Breast epithelium (tissue), 4 donors: ENCODE measurements around the gene FETUB. TPM values are rescaled to one million over a fixed set of nuclear protein-coding genes. Genes with fewer than 3 reads are reported as not detected.

Experiments
- DNase-seq, 2 donors: peaks; one replicate each; pipeline ENCODE4 v3.0.0-alpha.2; 2019; ENCODE audit warnings: low spot score in 2 of 2
- H3K27ac ChIP-seq, 2 donors: fragments of 200-600 bp; sonication (generic) in 1 of 2; one replicate each; pipeline ENCODE4 v1.5.1; 2016 to 2019; ENCODE audit warnings: mild to moderate bottlenecking in 1 of 2
- H3K27me3 ChIP-seq, 2 donors: fragments of 200-600 bp; sonication (generic) in 1 of 2; one replicate each; pipeline versions ENCODE4 v1.5.1 to v1.6.0; 2017 to 2019; ENCODE audit warnings: control low read depth in 1 of 2, mild to moderate bottlenecking in 1 of 2
- H3K36me3 ChIP-seq: fragments of 200-600 bp; one replicate; pipeline ENCODE4 v1.5.1; 2019
- H3K4me1 ChIP-seq, 2 donors: fragments of 200-600 bp; sonication (generic); one replicate each; pipeline ENCODE4 v1.5.1; 2016 to 2019; ENCODE audit warnings: control low read depth in 1 of 2
- H3K4me3 ChIP-seq, 3 donors: fragments of 200-600 bp; sonication (generic); 1 replicate in 2 of 3; 2 replicates in 1 of 3; pipeline ENCODE4 v1.5.1; 2016 to 2019; ENCODE audit warnings: mild to moderate bottlenecking in 3 of 3, moderate library complexity in 2 of 3
- H3K9me3 ChIP-seq, 2 donors: fragments of 200-600 bp; sonication (generic) in 1 of 2; one replicate each; pipeline ENCODE4 v1.5.1; 2016 to 2019; ENCODE audit warnings: control low read depth in 1 of 2
- POLR2A ChIP-seq: fragments of 450-650 bp; IDR thresholded peaks from one replicate; pipeline ENCODE4 v1.6.1; 2016; ENCODE audit warnings: antibody characterized with exemption, mild to moderate bottlenecking, moderate library complexity
- POLR2AphosphoS5 ChIP-seq, 3 donors: sonication (generic); formaldehyde crosslinking; IDR thresholded peaks; one replicate each; pipeline ENCODE4 v1.6.1; 2017; ENCODE audit warnings: antibody characterized with exemption in 3 of 3
- intact Hi-C: fragments of 100-400 bp; cut with DNase I; formaldehyde crosslinking; loops from one replicate; pipeline ENCODE4 v1.15.1; 2023; ENCODE audit warnings: low total_unique reads
- total RNA-seq, 3 donors: library from RNA; depleted of rRNA; stranded (reverse); fragments of >200 nt; gene quantifications; one replicate each; pipeline ENCODE4 v1.1.0, GENCODE V29; 2016
- TF ChIP-seq, protein P1 (sequence below), 3 donors: fragments of 450-650 bp; IDR thresholded peaks; one replicate each; pipeline ENCODE4 v1.5.1; 2016 to 2017; ENCODE audit warnings: antibody characterized with exemption in 3 of 3, mild to moderate bottlenecking in 3 of 3, moderate library complexity in 3 of 3

FETUB gene
- total RNA-seq, 3 donors from 2014 or later: not detected

DNA sequence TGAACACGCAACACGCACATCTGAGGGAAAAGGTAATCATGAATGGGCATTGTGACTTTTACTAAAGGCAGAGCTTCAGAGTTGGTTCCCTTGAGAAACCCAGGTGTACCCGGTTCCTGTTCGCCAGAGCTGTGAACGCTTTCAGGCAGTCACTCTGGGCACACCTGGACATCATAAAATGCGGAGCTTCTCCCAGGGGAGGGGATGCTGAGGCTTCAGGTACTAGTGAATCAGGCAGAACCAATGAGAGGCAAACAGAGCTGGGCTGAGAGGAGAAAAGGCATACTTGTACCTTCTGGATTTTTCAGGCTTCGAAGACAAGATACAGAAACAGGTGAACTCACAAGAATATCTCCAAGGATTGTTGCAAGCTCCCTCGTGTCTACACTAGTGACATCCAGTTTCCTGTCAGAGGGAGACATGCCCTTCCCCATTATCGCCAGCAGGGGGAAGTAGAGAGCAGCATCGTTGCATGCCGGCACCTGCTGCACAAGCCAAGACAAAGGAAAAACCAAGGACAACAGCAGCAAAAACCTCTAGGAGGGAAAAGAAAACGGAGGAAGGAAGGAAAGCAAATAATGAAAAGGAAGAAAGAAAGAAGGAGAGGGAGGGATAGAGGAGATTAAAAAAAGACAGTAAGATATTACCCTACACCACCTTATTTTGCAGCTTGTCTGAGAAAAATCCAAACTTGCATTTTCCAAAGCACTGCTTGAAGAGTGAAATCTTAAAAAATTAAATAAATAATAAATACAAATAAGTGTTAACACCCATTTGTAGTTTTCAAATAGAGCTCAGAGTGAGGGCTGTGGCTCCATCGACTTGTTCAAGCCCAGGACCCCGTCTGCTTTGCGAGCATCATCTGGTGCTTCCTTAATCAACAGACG lies 25.4 kb upstream of the FETUB start:
- H3K27ac ChIP-seq: no peak overlapping the region
- H3K9me3 ChIP-seq: no peaks in the 10 kb centered on the region
- TF ChIP-seq, protein P1, sequence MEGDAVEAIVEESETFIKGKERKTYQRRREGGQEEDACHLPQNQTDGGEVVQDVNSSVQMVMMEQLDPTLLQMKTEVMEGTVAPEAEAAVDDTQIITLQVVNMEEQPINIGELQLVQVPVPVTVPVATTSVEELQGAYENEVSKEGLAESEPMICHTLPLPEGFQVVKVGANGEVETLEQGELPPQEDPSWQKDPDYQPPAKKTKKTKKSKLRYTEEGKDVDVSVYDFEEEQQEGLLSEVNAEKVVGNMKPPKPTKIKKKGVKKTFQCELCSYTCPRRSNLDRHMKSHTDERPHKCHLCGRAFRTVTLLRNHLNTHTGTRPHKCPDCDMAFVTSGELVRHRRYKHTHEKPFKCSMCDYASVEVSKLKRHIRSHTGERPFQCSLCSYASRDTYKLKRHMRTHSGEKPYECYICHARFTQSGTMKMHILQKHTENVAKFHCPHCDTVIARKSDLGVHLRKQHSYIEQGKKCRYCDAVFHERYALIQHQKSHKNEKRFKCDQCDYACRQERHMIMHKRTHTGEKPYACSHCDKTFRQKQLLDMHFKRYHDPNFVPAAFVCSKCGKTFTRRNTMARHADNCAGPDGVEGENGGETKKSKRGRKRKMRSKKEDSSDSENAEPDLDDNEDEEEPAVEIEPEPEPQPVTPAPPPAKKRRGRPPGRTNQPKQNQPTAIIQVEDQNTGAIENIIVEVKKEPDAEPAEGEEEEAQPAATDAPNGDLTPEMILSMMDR (IDR thresholded peaks at IDR 0.05): peak; percentile 87 to 96 (median 87)
- TF ChIP-seq POLR2A (no peak), POLR2AphosphoS5 (IDR thresholded peaks at IDR 0.05) (no peak)
- no peaks in the 10 kb centered on the region for H3K36me3 ChIP-seq
- H3K4me1 ChIP-seq: no peaks in the 10 kb centered on the region
- DNase-seq: peak; percentile 62 to 76
- intact Hi-C loops: no loop called here
- H3K4me3 ChIP-seq: no peak overlapping the region
- H3K27me3 ChIP-seq: peaks cover 0 to 10% of the 10 kb centered on the region in 2 donors

DNA sequence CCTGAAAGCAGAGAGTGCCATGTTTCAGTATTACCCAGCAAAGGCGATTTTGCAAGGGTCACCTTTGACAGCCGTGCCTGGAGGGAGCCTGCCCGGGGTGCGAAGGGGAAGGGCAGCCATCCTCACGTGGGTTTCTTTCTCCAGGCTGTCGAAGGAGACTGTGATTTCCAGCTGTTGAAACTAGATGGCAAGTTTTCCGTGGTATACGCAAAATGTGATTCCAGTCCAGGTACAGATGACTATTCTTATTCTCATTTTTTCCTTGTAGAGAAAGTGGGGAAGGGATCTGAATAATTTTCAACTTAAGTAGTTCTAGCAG lies 23.9 kb upstream of the FETUB start:
- no peak overlapping the region for H3K27ac ChIP-seq
- DNase-seq: no peak
- no peaks in the 10 kb centered on the region for H3K4me1 ChIP-seq
- intact Hi-C loops: no loop called here
- TF ChIP-seq POLR2A: no peak
- TF ChIP-seq POLR2AphosphoS5 (IDR thresholded peaks at IDR 0.05): no peak
- TF ChIP-seq, protein P1 (IDR thresholded peaks at IDR 0.05): no peak
- no peaks in the 10 kb centered on the region for H3K36me3 ChIP-seq
- H3K4me3 ChIP-seq: no peak overlapping the region
- peaks cover 0 to 14% of the 10 kb centered on the region in 2 donors for H3K27me3 ChIP-seq
- H3K9me3 ChIP-seq: no peaks in the 10 kb centered on the region

DNA sequence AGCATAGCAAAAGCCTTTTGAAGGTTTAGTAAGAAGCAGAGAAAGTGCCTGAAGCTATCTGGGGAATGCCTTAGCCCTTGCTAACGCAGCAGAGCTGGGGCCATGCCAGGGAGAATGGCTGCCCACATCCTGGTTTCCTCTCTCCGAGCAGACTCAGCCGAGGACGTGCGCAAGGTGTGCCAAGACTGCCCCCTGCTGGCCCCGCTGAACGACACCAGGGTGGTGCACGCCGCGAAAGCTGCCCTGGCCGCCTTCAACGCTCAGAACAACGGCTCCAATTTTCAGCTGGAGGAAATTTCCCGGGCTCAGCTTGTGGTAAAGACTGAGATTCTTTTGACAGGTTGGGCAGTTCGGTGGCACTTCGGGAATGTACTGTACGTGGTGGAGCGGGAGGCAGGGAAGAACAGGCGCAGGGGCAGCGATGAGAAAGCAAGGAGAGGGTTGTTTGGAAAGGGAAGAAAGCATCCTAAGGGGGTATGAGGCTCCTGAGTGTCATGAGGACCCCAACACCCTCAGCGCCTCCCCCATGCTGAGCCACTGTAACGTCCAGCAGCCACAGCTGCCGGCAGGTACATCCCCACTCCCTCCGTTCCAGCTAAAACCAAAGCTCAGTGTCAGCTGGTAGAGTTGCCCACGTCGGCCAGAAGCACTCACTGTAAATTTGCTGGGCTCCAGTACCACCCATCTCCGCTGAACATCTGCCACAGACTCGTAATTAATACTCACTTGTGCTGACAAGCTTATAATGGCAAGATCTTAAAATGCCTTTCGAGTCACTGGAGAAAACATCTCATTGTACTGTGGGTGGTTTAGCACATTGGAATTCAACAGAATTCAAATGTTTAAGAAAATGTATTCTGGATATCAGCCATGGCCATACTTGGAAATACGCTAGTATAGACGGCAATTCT lies 22.9 kb upstream of the FETUB start:
- intact Hi-C loops: no loop called here
- Histone ChIP-seq H3K4me3 (peak overlapping the region in 2 of 3 donors; percentile 27 to 52), H3K36me3 (no peaks in the 10 kb centered on the region), H3K27me3 (peaks cover 0 to 14% of the 10 kb centered on the region in 2 donors), H3K27ac (peak overlapping the region; percentile 23 to 46), H3K4me1 (no peaks in the 10 kb centered on the region), H3K9me3 (no peaks in the 10 kb centered on the region)
- TF ChIP-seq, protein P1 (IDR thresholded peaks at IDR 0.05): peak; percentile 77 to 92 (median 79)
- TF ChIP-seq POLR2A: no peak
- peak in 2 of 3 donors; percentile 31 to 65 for TF ChIP-seq POLR2AphosphoS5 (IDR thresholded peaks at IDR 0.05)
- DNase-seq: peak; percentile 92 to 94

DNA sequence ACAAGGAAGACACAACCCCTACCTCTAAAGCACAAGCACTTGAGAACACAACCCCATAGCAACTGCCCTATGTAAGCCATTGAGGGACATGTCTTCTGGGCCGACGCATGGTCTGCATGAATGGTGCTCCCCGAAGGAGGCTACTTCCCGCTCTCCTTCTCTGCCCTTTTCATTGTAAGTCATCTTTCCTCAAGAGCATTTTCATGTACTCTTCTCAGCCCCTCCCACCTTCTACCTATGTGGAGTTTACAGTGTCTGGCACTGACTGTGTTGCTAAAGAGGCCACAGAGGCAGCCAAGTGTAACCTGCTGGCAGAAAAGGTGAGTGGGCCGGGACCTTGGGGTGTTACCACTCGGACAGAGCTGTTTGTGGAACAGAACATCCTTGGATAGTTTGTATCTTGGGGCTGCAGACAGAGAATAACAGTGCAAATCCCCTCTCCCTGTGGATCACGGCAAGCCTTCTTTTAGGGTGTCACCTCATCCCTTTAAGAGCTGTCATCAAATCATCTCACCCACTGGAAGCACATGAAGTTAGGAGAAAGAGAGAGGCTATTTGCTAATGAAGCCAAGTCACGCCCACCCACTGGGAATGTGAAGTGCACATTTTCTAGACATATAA lies 21.8 kb upstream of the FETUB start:
- Histone ChIP-seq H3K36me3 (no peaks in the 10 kb centered on the region), H3K27ac (no peak overlapping the region), H3K9me3 (no peaks in the 10 kb centered on the region), H3K27me3 (peaks cover 0 to 14% of the 10 kb centered on the region in 2 donors), H3K4me3 (no peak overlapping the region), H3K4me1 (no peaks in the 10 kb centered on the region)
- intact Hi-C loops: no loop called here
- TF ChIP-seq, protein P1 (IDR thresholded peaks at IDR 0.05): no peak
- no peak for TF ChIP-seq POLR2A
- no peak for TF ChIP-seq POLR2AphosphoS5 (IDR thresholded peaks at IDR 0.05)
- no peak for DNase-seq
